GM19438 (cell line): ENCODE measurements around the gene PBX3.

Experiments
- ATAC-seq: cut with Tn5 transposase; IDR thresholded peaks from one replicate; pipeline ENCODE4 v1.9.1; 2021; ENCODE audit warnings: low read depth; ENCODE audit not compliant: unreplicated experiment

Gene PBX3

DNA sequence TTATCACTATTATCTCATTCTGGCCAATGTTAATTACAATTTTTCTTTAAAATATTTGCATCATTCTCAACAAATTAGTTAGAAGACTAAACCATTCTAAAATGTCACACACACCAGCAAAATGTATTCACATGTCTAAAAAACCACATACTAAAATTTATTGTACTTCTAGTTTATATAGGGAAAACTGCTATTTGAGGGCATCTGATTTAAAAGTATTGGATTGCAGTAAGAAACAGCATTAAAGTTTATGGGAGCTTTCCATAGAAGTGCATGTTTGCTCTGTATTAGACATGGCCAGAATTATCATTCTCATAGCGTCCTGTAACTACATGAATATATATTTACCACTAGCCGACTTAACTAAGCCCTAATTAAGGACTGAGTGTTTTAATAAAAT is 150.3 kb downstream of the PBX3 start:
- ATAC-seq = no peak

- ATAC-seq = no peak
Measured at GRCh38 chr9:125902214-125902613, 155.0 kb downstream of the PBX3 start.

DNA sequence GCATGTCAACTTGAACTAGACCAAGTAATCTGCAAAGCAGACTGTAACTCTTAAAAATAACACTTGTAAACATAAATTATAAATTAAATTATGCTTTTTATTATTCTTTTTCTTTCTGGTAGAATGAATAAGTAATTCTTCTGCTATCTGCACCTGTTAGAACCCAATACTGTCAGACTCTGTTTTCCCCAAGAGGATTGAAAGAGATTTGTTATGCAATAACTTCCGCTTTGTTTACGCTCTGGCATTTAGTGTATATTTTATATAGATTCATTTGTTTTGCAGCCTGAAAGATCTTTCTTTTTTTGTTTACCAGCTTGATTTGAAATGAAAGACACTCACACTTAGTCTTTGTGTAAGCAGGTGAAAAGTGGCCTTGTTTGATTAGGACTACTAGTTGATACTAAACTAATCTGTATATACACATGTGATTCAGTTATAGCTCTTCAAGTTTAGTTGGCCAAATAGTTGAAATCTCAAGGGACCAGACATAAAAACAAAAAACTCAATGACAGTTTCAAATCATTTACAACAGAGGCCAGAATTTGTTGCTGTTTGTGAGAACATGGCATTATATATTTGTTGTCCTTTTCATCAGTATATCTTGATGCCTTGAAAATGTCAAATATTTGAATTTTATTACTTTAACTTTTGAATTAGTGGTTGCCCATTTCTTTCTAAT is 155.8 kb downstream of the PBX3 start:
- no peak for ATAC-seq

- ATAC-seq = no peak
Measured at GRCh38 chr9:125904155-125904851, 157.1 kb downstream of the PBX3 start.

- no peak for ATAC-seq
Measured at GRCh38 chr9:125906144-125906543, 159.0 kb downstream of the PBX3 start.

GRCh38 chr9:125906893-125907292 is 159.7 kb downstream of the PBX3 start:
- ATAC-seq = no peak

DNA sequence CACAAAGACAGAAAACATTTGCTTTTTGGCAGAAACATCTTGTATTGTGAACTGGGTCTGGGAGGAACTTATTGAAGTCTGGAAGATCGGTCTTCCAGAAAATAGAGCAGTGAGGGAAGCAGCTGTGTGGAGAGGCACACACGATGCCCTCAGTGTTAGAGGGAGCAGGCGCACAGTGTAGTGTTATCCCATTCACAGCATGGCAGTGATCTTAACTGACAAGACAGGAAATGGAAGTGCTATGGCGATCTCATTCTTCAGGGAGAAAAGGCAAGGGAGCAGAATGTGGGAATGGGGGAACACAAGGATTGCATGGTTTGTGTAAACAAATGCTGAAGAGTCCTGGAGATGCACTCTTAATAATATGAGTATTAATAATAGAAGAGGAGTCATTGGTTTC is 161.0 kb downstream of the PBX3 start:
- no peak for ATAC-seq

GRCh38 chr9:125908966-125909365 is 161.8 kb downstream of the PBX3 start:
- no peak for ATAC-seq

- no peak for ATAC-seq
Measured at GRCh38 chr9:125909459-125909858, 162.3 kb downstream of the PBX3 start.

- ATAC-seq = no peak
Measured at GRCh38 chr9:125910286-125910685, 163.1 kb downstream of the PBX3 start.

DNA sequence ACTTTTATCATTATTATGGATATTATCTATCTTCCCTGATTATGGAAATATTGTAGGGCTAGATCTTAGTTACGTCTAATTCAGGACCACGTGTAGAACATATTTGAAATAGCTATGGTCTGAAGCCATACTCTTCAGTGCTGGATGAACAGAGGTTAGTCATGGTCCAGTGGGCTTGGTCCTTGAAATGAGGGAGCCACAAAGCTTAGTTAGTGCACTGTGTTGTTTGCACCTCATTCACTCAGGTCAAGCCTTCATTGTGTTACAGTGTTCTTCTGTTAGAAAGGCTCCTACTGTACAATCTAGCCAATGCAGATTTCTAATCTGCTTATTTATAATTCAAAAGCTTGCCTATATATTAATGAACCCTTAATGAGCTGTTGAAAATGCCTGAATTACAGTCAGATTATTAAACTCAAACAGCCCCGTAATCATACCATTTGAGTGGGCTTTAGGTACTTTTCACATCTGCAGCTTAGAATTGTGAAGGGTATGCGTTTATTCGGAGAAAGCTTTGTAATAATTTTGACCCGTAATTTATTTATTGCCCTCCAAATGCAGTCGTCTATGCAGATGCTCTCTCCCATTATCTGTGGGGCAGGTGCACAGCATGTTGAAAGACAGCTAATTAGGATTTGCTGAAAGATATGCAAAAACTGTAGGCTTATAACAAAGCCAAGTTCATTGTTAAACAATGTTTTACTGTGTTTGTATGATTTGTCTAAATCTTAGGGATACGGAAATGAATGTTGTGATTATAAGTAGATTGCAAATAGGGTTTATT is 164.9 kb downstream of the PBX3 start:
- no peak for ATAC-seq

DNA sequence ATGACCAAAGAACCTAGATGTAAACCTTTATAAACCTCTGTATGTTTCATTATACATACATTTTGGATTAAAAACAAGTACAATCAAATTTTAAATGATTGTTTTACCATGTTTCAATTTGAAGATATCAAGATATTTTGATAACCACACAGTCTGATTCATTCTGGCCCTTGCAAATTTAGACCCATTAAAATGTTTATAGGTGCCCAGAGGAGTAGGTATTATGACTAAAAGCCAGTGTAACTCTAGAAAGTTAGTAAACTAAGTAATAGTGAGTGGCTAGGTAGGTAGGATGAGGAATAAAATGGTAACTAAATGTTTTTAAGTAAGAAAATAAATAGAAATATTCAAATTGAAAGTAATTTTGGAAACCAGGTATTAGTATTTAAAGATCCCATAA is 165.5 kb downstream of the PBX3 start:
- no peak for ATAC-seq

- no peak for ATAC-seq
Measured at GRCh38 chr9:125913551-125913950, 166.4 kb downstream of the PBX3 start.

DNA sequence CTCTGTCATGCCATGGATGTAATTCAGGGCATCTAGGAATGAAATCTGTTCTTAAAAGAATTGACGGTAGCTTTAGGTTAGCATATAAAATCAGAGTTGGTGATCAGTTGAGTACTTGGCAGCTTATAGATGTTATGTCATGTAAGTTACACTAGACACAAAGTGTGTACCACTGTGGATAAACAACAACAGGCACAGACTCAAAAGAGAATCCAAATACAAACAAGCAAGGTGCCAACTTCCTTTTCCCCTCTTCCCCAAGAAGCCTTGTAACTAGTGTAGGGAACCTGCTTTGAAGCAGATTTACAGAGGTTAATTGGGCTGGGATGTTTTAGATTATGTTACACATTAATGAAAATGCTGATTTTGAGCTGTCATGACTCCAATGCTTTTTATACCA is 167.2 kb downstream of the PBX3 start:
- no peak for ATAC-seq

- no peak for ATAC-seq
Measured at GRCh38 chr9:125915606-125916005, 168.4 kb downstream of the PBX3 start.

GRCh38 chr9:125919565-125919964 is 172.4 kb downstream of the PBX3 start:
- ATAC-seq = no peak

- ATAC-seq = no peak
Measured at GRCh38 chr9:125920402-125920801, 173.2 kb downstream of the PBX3 start.

GRCh38 chr9:125922854-125923253 is 175.7 kb downstream of the PBX3 start:
- no peak for ATAC-seq

DNA sequence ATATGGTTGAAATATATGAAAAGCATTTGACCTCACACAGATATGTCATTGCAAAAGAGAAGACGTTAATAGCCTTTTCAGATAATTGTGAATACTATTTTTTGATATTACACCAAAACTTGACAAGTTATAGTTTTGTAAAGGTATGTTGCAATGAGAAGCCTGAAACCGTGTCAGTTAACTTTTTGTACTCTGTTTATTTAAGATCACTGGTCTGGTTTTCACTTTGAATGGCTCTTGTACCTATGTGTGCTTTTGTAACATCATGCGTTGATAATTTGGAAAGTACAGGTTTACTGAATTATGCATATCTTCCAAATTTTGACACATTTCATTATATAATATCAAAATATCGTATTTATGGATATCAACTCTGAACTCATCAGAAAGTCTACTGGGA is 177.2 kb downstream of the PBX3 start:
- ATAC-seq = no peak

GRCh38 chr9:125926936-125927335 is 179.8 kb downstream of the PBX3 start:
- no peak for ATAC-seq

GRCh38 chr9:125929846-125930245 is 182.7 kb downstream of the PBX3 start:
- ATAC-seq = no peak

GRCh38 chr9:125931211-125931610 is 184.0 kb downstream of the PBX3 start:
- ATAC-seq = no peak
